IMR-90 (cell line): Measurements from ENCODE around the gene SENP6. TPM values are rescaled to one million over a fixed set of nuclear protein-coding genes. Genes with fewer than 3 reads are reported as not detected.

Experiments used
- ATAC-seq: fragments of 200-7000 bp; cut with Tn5 transposase; 2 replicates; pipeline ENCODE4 v1.9.1; 2020; ENCODE audit warnings: low read depth, mild to moderate bottlenecking, moderate library complexity
- BruUV-seq: library from RNA; stranded (reverse); fragments of 400-500 nt; replicated peaks from 2 replicates; lab custom pipeline; 2021; lab: Mats Ljungman, UMichigan
- CTCF ChIA-PET: fragments of 300-600 bp; formaldehyde crosslinking; extraction: SDS; loops from one replicate; lab custom pipeline; 2021; ENCODE audit warnings: antibody characterized with exemption; lab: Yijun Ruan, JAX
- POLR2A ChIA-PET: fragments of 300-600 bp; sonication (Branson Sonifier 250); formaldehyde crosslinking; loops from one replicate; lab custom pipeline; 2022; ENCODE audit warnings: antibody characterized with exemption; ENCODE audit not compliant: unreplicated experiment; lab: Charles Lee
- DNase-seq: peaks from one replicate; pipeline ENCODE4 v3.0.0; 2013
- H2AFZ ChIP-seq: replicated peaks from 2 replicates; pipeline ENCODE3; 2013; ENCODE audit warnings: low read length, mild to moderate bottlenecking; ENCODE audit not compliant: poor library complexity
- H2AK5ac ChIP-seq: 2 replicates; pipeline ENCODE4 v1.6.1; 2013; ENCODE audit warnings: low read depth, low read length, inconsistent platforms
- H2AK9ac ChIP-seq: replicated peaks from 2 replicates; pipeline ENCODE3; 2013; ENCODE audit warnings: mild to moderate bottlenecking, low read depth, low read length, moderate library complexity; ENCODE audit not compliant: poor library complexity
- H2BK120ac ChIP-seq: 2 replicates; pipeline ENCODE4 v1.6.1; 2013; ENCODE audit warnings: low read depth, low read length, inconsistent platforms
- H2BK15ac ChIP-seq: 3 replicates; pipeline ENCODE4 v1.6.1; 2013; ENCODE audit warnings: low read depth, low read length, inconsistent platforms
- H2BK20ac ChIP-seq: 2 replicates; pipeline ENCODE4 v1.6.1; 2013; ENCODE audit warnings: low read depth, mild to moderate bottlenecking, inconsistent platforms, low read length, moderate library complexity
- H2BK5ac ChIP-seq: 2 replicates; pipeline ENCODE4 v1.6.1; 2013; ENCODE audit warnings: mild to moderate bottlenecking, low read depth, low read length, inconsistent platforms; ENCODE audit not compliant: poor library complexity, severe bottlenecking
- H3K14ac ChIP-seq: replicated peaks from 2 replicates; pipeline ENCODE4 v1.6.1; 2013; ENCODE audit warnings: low read depth, low read length, inconsistent platforms
- H3K18ac ChIP-seq: 2 replicates; pipeline ENCODE4 v1.6.1; 2013; ENCODE audit warnings: low read depth, low read length, control low read depth
- H3K23ac ChIP-seq: 2 replicates; pipeline ENCODE4 v1.6.1; 2013; ENCODE audit warnings: low read depth, low read length, inconsistent platforms
- H3K27ac ChIP-seq: 2 replicates; pipeline ENCODE4 v1.5.1; 2013; ENCODE audit warnings: mild to moderate bottlenecking, control low read depth, low read length; ENCODE audit not compliant: insufficient read depth
- H3K27me3 ChIP-seq: 2 replicates; pipeline ENCODE4 v1.6.1; 2013; ENCODE audit warnings: low read length; ENCODE audit not compliant: control insufficient read depth, insufficient read depth
- H3K36me3 ChIP-seq: 2 replicates; pipeline ENCODE4 v1.6.1; 2013; ENCODE audit warnings: low read length, mixed read lengths; ENCODE audit not compliant: control insufficient read depth, insufficient read depth
- H3K4ac ChIP-seq: 2 replicates; pipeline ENCODE4 v1.6.1; 2013; ENCODE audit warnings: low read depth, low read length, inconsistent platforms
- H3K4me1 ChIP-seq: 2 replicates; pipeline ENCODE4 v1.6.1; 2013; ENCODE audit warnings: low read length, mixed read lengths; ENCODE audit not compliant: control insufficient read depth, insufficient read depth
- H3K4me2 ChIP-seq: 2 replicates; pipeline ENCODE4 v1.6.1; 2013; ENCODE audit warnings: low read depth, mild to moderate bottlenecking, control low read depth, low read length, moderate library complexity
- H3K4me3 ChIP-seq: 2 replicates; pipeline ENCODE4 v1.5.1; 2013; ENCODE audit warnings: low read depth, mild to moderate bottlenecking, control low read depth, low read length, moderate library complexity; ENCODE audit not compliant: insufficient read depth
- H3K56ac ChIP-seq: 2 replicates; pipeline ENCODE4 v1.6.1; 2013; ENCODE audit warnings: low read length, inconsistent platforms; ENCODE audit not compliant: insufficient read depth; ENCODE audit errors: extremely low read depth
- H3K79me1 ChIP-seq, 2 experiments: 2 replicates each; pipeline ENCODE4 v1.6.1; 2013; ENCODE audit warnings: low read length in 2 of 2, inconsistent platforms in 1 of 2, low read depth in 1 of 2
- H3K9ac ChIP-seq: 2 replicates; pipeline ENCODE4 v1.6.1; 2013; ENCODE audit warnings: low read depth, low read length, control low read depth
- H3K9me1 ChIP-seq: 2 replicates; pipeline ENCODE4 v1.6.1; 2013; ENCODE audit warnings: low read length, inconsistent platforms; ENCODE audit not compliant: insufficient read depth
- H3K9me3 ChIP-seq: 2 replicates; pipeline ENCODE4 v1.6.1; 2013; ENCODE audit warnings: low read length; ENCODE audit not compliant: control insufficient read depth, insufficient read depth
- H4K20me1 ChIP-seq: 2 replicates; pipeline ENCODE4 v1.6.1; 2013; ENCODE audit warnings: low read length, inconsistent platforms; ENCODE audit not compliant: insufficient read depth
- H4K5ac ChIP-seq: 2 replicates; pipeline ENCODE4 v1.6.1; 2013; ENCODE audit warnings: mild to moderate bottlenecking, low read depth, low read length, control low read depth
- H4K8ac ChIP-seq, 2 experiments: 2 replicates each; pipeline ENCODE4 v1.6.1; 2013; ENCODE audit warnings: low read depth in 2 of 2, low read length in 2 of 2, control low read depth in 1 of 2, inconsistent platforms in 1 of 2
- H4K91ac ChIP-seq: 2 replicates; pipeline ENCODE4 v1.6.1; 2013; ENCODE audit warnings: low read depth, low read length, inconsistent platforms; ENCODE audit not compliant: insufficient read depth
- RAD21 ChIP-seq: IDR thresholded peaks from 2 replicates; pipeline ENCODE4 v1.6.1; 2012; ENCODE audit warnings: low read length, improper control_type of control experiment
- RCOR1 ChIP-seq: IDR thresholded peaks from 2 replicates; pipeline ENCODE4 v1.6.1; 2012; ENCODE audit warnings: mild to moderate bottlenecking, low read length, improper control_type of control experiment; ENCODE audit not compliant: insufficient replicate concordance
- RFX5 ChIP-seq: IDR thresholded peaks from 2 replicates; pipeline ENCODE4 v1.8.0; 2012; ENCODE audit warnings: low read depth, mild to moderate bottlenecking, low read length, moderate library complexity
- SMC3 ChIP-seq: fragments of 150-350 bp; IDR thresholded peaks from 2 replicates; pipeline ENCODE4 v1.6.1; 2016; ENCODE audit warnings: low read depth, mild to moderate bottlenecking, antibody characterized with exemption, low read length, moderate library complexity
- WGBS, 2 experiments: methylation state at CpG; one replicate each; pipeline versions ENCODE4 v1.1.5 to v1.1.7; 2013; ENCODE audit warnings: missing lambda C conversion rate in 2 of 2; ENCODE audit not compliant: insufficient read length in 1 of 2; ENCODE audit errors: extremely low coverage in 2 of 2; 5-methylcytosine and 5-hydroxymethylcytosine counted together
- dilution Hi-C: fragments of 300-500 bp; cut with HindIII; formaldehyde crosslinking; loops from one replicate; pipeline ENCODE4 v1.14.3; 2018; ENCODE audit warnings: low sequenced_read_pairs; ENCODE audit not compliant: unreplicated experiment
- in situ Hi-C: fragments of 300-500 bp; cut with MboI; formaldehyde crosslinking; loops from 3 replicates; pipeline ENCODE4 v1.14.3; 2019; ENCODE audit warnings: low sequenced_read_pairs, inconsistent platforms, mixed read lengths
- intact Hi-C: fragments of 100-400 bp; cut with micrococcal nuclease; formaldehyde crosslinking; loops from 2 replicates; pipeline ENCODE4 v1.10.0; 2022
- polyA plus RNA-seq, 3 experiments: library from polyadenylated mRNA; depleted of rRNA; stranded (reverse); fragments of >200 nt; gene quantifications; 2 replicates each; pipeline ENCODE4 v1.2.3, GENCODE V29; 2012; ENCODE audit warnings: low replicate concordance in 1 of 3
- total RNA-seq: library from RNA; depleted of rRNA; stranded (reverse); fragments of >200 nt; gene quantifications from 2 replicates; pipeline ENCODE4 v1.2.3, GENCODE V29; 2012
- TF ChIP-seq, protein P1 (sequence below): conservative IDR thresholded peaks from 2 replicates; pipeline ENCODE4 v1.5.1; 2012; ENCODE audit warnings: mild to moderate bottlenecking, low read depth, low read length, improper control_type of control experiment

SENP6 gene
- total and polyA plus RNA-seq, 2 of the 4 experiments (the other 2 are of a cell fraction), result 23.1 to 25.8 TPM

DNA sequence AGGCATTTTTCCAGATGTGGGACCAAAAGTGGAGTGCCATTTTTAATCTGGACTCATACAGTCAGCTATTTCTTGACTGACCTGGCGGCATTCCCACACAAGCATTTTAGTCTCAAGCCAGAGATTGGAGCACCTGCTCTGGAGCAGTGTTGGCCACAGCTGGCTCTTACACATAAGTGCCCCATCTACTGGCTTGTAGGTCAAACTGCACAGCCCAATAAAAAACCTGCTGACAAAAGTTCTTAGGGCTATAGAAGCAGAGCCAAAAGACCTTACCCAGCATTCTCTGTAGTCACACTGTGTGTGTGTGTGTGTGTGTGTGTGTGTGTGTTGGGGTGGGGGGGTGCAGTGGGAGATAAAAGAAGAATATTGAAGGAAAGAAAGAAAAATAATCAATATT, 38.6 kb upstream of the SENP6 start:
- no peaks in the 10 kb centered on the region for H3K9me1 ChIP-seq
- no peak overlapping the region for H4K8ac ChIP-seq
- H3K4ac ChIP-seq, result no peak overlapping the region
- ChIA-PET CTCF (interaction anchor here (0.6 to 1.5 kb wide), 4 partner anchors 9 to 250 kb away, joined by 3 to 6 read pairs (median 4); no protein-coding TSS in a partner anchor), POLR2A (no interaction called here)
- no peak overlapping the region for H4K91ac ChIP-seq
- no peaks in the 10 kb centered on the region for H3K4me1 ChIP-seq
- H2BK5ac ChIP-seq, result no peak overlapping the region
- no TSS peak for BruUV-seq
- no peak overlapping the region for H2AK5ac ChIP-seq
- H2AFZ ChIP-seq, result no peak overlapping the region
- peak; percentile 81 for ATAC-seq
- no peak overlapping the region for H3K27ac ChIP-seq
- no peak overlapping the region for H3K4me3 ChIP-seq
- no peak overlapping the region for H3K9ac ChIP-seq
- in situ Hi-C loops, result no loop called here
- H3K27me3 ChIP-seq, result peaks cover 3% of the 10 kb centered on the region
- WGBS, 2 experiments, result 60% methylated on average over 1 of the region's 1 CpG; no CpG with 5 or more reads in 1 of the 2 experiments
- no peak overlapping the region for H2AK9ac ChIP-seq
- H2BK15ac ChIP-seq, result no peak overlapping the region
- DNase-seq, result peak; percentile 47
- no peak overlapping the region for H2BK20ac ChIP-seq
- intact Hi-C loops, result no loop called here
- H3K4me2 ChIP-seq, result no peak overlapping the region
- H3K18ac ChIP-seq, result no peak overlapping the region
- H3K23ac ChIP-seq, result no peak overlapping the region
- H4K20me1 ChIP-seq, result no peaks in the 10 kb centered on the region
- dilution Hi-C loops, result no loop called here
- H3K79me1 ChIP-seq, result no peaks in the 10 kb centered on the region
- H3K36me3 ChIP-seq, result no peaks in the 10 kb centered on the region
- peaks cover 7% of the 10 kb centered on the region for H3K9me3 ChIP-seq
- H4K5ac ChIP-seq, result no peak overlapping the region
- H2BK120ac ChIP-seq, result no peak overlapping the region
- H3K56ac ChIP-seq, result no peak overlapping the region
- no peak overlapping the region for H3K14ac ChIP-seq
- TF ChIP-seq SMC3, result peak; percentile 17; the same call in 1 of the 2 replicates
- no peak for TF ChIP-seq RCOR1
- TF ChIP-seq RAD21, result peak; percentile 17; the same call in 1 of the 2 replicates
- TF ChIP-seq, protein P1, sequence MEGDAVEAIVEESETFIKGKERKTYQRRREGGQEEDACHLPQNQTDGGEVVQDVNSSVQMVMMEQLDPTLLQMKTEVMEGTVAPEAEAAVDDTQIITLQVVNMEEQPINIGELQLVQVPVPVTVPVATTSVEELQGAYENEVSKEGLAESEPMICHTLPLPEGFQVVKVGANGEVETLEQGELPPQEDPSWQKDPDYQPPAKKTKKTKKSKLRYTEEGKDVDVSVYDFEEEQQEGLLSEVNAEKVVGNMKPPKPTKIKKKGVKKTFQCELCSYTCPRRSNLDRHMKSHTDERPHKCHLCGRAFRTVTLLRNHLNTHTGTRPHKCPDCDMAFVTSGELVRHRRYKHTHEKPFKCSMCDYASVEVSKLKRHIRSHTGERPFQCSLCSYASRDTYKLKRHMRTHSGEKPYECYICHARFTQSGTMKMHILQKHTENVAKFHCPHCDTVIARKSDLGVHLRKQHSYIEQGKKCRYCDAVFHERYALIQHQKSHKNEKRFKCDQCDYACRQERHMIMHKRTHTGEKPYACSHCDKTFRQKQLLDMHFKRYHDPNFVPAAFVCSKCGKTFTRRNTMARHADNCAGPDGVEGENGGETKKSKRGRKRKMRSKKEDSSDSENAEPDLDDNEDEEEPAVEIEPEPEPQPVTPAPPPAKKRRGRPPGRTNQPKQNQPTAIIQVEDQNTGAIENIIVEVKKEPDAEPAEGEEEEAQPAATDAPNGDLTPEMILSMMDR, result peak; percentile 32
- TF ChIP-seq RFX5, result no peak
